H1 (cell line): ENCODE measurements around the gene PKIB. TPM values are rescaled to one million over a fixed set of nuclear protein-coding genes. Genes with fewer than 3 reads are reported as not detected.

Experiments used
- BCL11A ChIP-seq, 2 experiments: IDR thresholded peaks; one replicate each; pipeline ENCODE4 v1.6.1; 2011; ENCODE audit warnings: low read depth in 2 of 2, low read length in 2 of 2, mild to moderate bottlenecking in 2 of 2
- CHD1 ChIP-seq: IDR thresholded peaks from 2 replicates; pipeline ENCODE4 v1.6.1; 2012; ENCODE audit warnings: low read depth, low read length, improper control_type of control experiment
- CTBP2 ChIP-seq: IDR thresholded peaks from 2 replicates; pipeline ENCODE4 v1.7.0; 2011; ENCODE audit warnings: borderline replicate concordance, mild to moderate bottlenecking, moderate library complexity, mixed read lengths, low read length; ENCODE audit not compliant: insufficient read depth, insufficient read length
- NRF1 ChIP-seq: IDR thresholded peaks from 2 replicates; pipeline ENCODE4 v1.6.1; 2011; ENCODE audit warnings: mild to moderate bottlenecking, low read depth, low read length, improper control_type of control experiment
- RAD21 ChIP-seq, 2 experiments: IDR thresholded peaks in 1 of 2; conservative IDR thresholded peaks in 1 of 2; 2 replicates each; pipeline ENCODE4 v1.6.1; 2011; ENCODE audit warnings: low read depth in 2 of 2, low read length in 2 of 2, improper control_type of control experiment in 1 of 2, inconsistent platforms in 1 of 2, mild to moderate bottlenecking in 1 of 2, moderate library complexity in 1 of 2
- RNF2 ChIP-seq: fragments of 200-900, 300-1000 bp; sonication (generic); IDR thresholded peaks from 2 replicates; pipeline ENCODE4 v1.7.1; 2016; ENCODE audit warnings: borderline replicate concordance, low read depth, mild to moderate bottlenecking, antibody characterized with exemption, low read length; ENCODE audit not compliant: poor library complexity, severe bottlenecking; ENCODE audit errors: missing control alignments
- RXRA ChIP-seq: IDR thresholded peaks from 2 replicates; pipeline ENCODE4 v1.6.1; 2011; ENCODE audit warnings: low read depth, mild to moderate bottlenecking, low read length, moderate library complexity; ENCODE audit not compliant: insufficient read depth
- polyA plus RNA-seq, 7 experiments: library from polyadenylated mRNA; depleted of rRNA in 3 of 7; stranded (reverse) in 5 of 7; unstranded in 2 of 7; fragments of >200 nt in 5 of 7; fragments of 200-250 nt in 2 of 7; gene quantifications; 1 replicate in 5 of 7; 2 replicates in 1 of 7; 4 replicates in 1 of 7; pipeline versions ENCODE4 v1.2.1 to v1.2.3, GENCODE V29; 2011 to 2013; ENCODE audit warnings: missing spikeins in 2 of 7, mixed read lengths in 2 of 7
- total RNA-seq: library from RNA; stranded (reverse); fragmentation: NEBNext Ultra II Directional; extraction: Animal tissue kit (Norgen Biotek cat#: 25700); gene quantifications from 2 replicates; pipeline ENCODE4 v1.2.1, GENCODE V29; 2021

PKIB gene
- total and polyA plus RNA-seq, 2 of the 8 experiments (the other 6 are each of a cell fraction or from before 2014, with no cell fraction given), result 13.5 to 73.3 TPM

DNA sequence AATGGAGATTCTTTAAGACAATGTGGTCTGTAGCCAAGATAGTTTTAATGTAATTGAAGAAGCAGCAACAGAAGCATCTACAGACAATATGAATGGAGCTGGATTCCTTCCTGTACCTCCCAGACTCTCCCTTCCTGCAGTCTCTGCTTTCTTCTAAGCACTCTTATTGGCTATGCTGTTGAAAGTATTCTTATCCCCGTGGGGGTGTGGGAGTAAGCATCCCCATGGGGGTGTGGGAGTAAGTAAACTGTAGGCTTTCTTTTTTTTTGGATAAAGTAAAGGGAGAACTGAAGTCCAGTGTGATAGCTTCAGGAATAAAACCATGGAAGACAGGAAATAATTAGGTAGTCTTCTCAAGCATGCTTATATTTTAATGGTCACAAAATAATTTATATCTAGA lies 4.1 kb downstream of the PKIB start (continued):
- TF ChIP-seq CHD1 (no peak), BCL11A (IDR thresholded peaks at IDR 0.05; ENCODE audit: low read depth in 2 of 2, low read length in 2 of 2) (no peak), RNF2 (no peak), RXRA (no peak), RAD21 (IDR thresholded peaks at IDR 0.05 in 1 of 2, conservative IDR thresholded peaks at IDR 0.05 in 1 of 2; ENCODE audit: low read depth in 2 of 2, low read length in 2 of 2) (no peak), CTBP2 (no peak), NRF1 (no peak)
